Activated CD8-positive, alpha-beta T cell treated with anti-CD3 and anti-CD28 coated beads for 36 hours (primary cell): ENCODE data around the gene SEMA4A. TPM values are rescaled to one million over a fixed set of nuclear protein-coding genes. Genes with fewer than 3 reads are reported as not detected.

Experiments used
- ATAC-seq: fragments of 200-7000 bp; cut with Tn5 transposase; one replicate; pipeline ENCODE4 v1.10.0; 2021; ENCODE audit warnings: mild to moderate bottlenecking, moderate library complexity
- CTCF ChIA-PET: fragments of 350-600 bp; sonication (Branson Sonifier 250); formaldehyde crosslinking; loops from one replicate; lab custom pipeline; 2021; ENCODE audit warnings: antibody characterized with exemption; lab: Charles Lee
- POLR2A ChIA-PET: fragments of 350-600 bp; sonication (Branson Sonifier 250); formaldehyde crosslinking; loops from one replicate; lab custom pipeline; 2021; ENCODE audit warnings: antibody characterized with exemption; lab: Charles Lee
- DNase-seq: peaks from one replicate; pipeline ENCODE4 v3.0.0-alpha.2; 2020
- H3K27ac Mint-ChIP-seq: one replicate; pipeline ENCODE4 v1.8.0; 2021; ENCODE audit warnings: mild to moderate bottlenecking, mixed read lengths
- H3K27me3 Mint-ChIP-seq: one replicate; pipeline ENCODE4 v1.8.0; 2021; ENCODE audit warnings: mixed read lengths
- H3K36me3 Mint-ChIP-seq: one replicate; pipeline ENCODE4 v1.8.0; 2021; ENCODE audit warnings: low read depth, mixed read lengths
- H3K4me1 Mint-ChIP-seq: one replicate; pipeline ENCODE4 v1.8.0; 2021; ENCODE audit warnings: low read depth, mixed read lengths
- H3K4me3 Mint-ChIP-seq: one replicate; pipeline ENCODE4 v1.8.0; 2021; ENCODE audit warnings: mild to moderate bottlenecking, moderate library complexity, mixed read lengths
- H3K9me3 Mint-ChIP-seq: one replicate; pipeline ENCODE4 v1.8.0; 2021; ENCODE audit warnings: mixed read lengths
- intact Hi-C: fragments of 100-400 bp; cut with micrococcal nuclease; formaldehyde crosslinking; loops from one replicate; pipeline ENCODE4 v1.10.0; 2022
- total RNA-seq, 2 experiments: library from RNA; stranded (reverse); gene quantifications; one replicate each; pipeline ENCODE4 v1.2.3, GENCODE V29; 2021
- TF ChIP-seq, protein P1 (sequence below): fragments of 200-600 bp; IDR thresholded peaks from one replicate; pipeline ENCODE4 v1.8.0; 2022; ENCODE audit warnings: antibody characterized with exemption, mild to moderate bottlenecking

Gene SEMA4A
- total RNA-seq, 2 experiments from 2014 or later: 23.8 to 24.7 TPM

- CTCF ChIA-PET: interaction anchor here (0.6 to 14.1 kb wide), 29 partner anchors 11 to 243 kb away, joined by 3 to 772 read pairs (median 4); partner anchors contain the start of genes CCT3, LMNA, MEX3A and PMF1
- peaks cover 51% of the 10 kb centered on the region for H3K4me1 Mint-ChIP-seq
- H3K36me3 Mint-ChIP-seq: peaks cover 11% of the 10 kb centered on the region
- POLR2A ChIA-PET: interaction anchor here (1.0 to 7.1 kb wide), 10 partner anchors 13 to 115 kb away, joined by 3 to 151 read pairs (median 4); partner anchors contain the start of genes LMNA and PMF1
- peaks cover 3% of the 10 kb centered on the region for H3K27me3 Mint-ChIP-seq
- TF ChIP-seq, protein P1, sequence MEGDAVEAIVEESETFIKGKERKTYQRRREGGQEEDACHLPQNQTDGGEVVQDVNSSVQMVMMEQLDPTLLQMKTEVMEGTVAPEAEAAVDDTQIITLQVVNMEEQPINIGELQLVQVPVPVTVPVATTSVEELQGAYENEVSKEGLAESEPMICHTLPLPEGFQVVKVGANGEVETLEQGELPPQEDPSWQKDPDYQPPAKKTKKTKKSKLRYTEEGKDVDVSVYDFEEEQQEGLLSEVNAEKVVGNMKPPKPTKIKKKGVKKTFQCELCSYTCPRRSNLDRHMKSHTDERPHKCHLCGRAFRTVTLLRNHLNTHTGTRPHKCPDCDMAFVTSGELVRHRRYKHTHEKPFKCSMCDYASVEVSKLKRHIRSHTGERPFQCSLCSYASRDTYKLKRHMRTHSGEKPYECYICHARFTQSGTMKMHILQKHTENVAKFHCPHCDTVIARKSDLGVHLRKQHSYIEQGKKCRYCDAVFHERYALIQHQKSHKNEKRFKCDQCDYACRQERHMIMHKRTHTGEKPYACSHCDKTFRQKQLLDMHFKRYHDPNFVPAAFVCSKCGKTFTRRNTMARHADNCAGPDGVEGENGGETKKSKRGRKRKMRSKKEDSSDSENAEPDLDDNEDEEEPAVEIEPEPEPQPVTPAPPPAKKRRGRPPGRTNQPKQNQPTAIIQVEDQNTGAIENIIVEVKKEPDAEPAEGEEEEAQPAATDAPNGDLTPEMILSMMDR: peak; percentile 98
- intact Hi-C loops: loop anchor here (1.0 to 2.0 kb wide), 2 partner anchors 40 to 71 kb away; no protein-coding TSS in a partner anchor
- DNase-seq (peak; percentile 89), ATAC-seq (peak; percentile 50)
- H3K9me3 Mint-ChIP-seq: no peaks in the 10 kb centered on the region
- H3K27ac Mint-ChIP-seq: peak overlapping the region; percentile 63
- no peak overlapping the region for H3K4me3 Mint-ChIP-seq
Measured at GRCh38 chr1:156129687-156130577, 23.5 kb upstream of the SEMA4A start.

DNA sequence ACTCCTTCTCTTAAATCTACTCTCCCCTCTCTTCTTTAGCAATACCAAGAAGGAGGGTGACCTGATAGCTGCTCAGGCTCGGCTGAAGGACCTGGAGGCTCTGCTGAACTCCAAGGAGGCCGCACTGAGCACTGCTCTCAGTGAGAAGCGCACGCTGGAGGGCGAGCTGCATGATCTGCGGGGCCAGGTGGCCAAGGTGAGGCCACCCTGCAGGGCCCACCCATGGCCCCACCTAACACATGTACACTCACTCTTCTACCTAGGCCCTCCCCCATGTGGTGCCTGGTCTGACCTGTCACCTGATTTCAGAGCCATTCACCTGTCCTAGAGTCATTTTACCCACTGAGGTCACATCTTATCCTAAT, 22.8 kb upstream of the SEMA4A start:
- Mint-ChIP-seq H3K4me3 (no peak overlapping the region), H3K27ac (no peak overlapping the region)
- intact Hi-C loops: loop anchor here (1.0 kb wide), 1 partner anchor 40 kb away; no protein-coding TSS in a partner anchor

DNA sequence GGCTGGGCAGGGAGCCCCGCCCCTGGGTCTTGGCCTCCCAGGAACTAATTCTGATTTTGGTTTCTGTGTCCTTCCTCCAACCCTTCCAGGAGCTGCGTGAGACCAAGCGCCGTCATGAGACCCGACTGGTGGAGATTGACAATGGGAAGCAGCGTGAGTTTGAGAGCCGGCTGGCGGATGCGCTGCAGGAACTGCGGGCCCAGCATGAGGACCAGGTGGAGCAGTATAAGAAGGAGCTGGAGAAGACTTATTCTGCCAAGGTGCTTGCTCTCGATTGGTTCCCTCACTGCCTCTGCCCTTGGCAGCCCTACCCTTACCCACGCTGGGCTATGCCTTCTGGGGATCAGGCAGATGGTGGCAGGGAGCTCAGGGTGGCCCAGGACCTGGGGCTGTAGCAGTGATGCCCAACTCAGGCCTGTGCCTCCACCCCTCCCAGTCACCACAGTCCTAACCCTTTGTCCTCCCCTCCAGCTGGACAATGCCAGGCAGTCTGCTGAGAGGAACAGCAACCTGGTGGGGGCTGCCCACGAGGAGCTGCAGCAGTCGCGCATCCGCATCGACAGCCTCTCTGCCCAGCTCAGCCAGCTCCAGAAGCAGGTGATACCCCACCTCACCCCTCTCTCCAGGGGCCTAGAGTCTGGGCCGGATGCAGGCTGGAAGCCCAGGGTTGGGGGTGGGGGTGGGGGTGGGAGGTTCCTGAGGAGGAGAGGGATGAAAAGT, 18.5 kb upstream of the SEMA4A start:
- DNase-seq (no peak), ATAC-seq (no peak)
- CTCF ChIA-PET: interaction anchor here (1.0 to 14.1 kb wide), 5 partner anchors 11 to 90 kb away, joined by 3 to 772 read pairs (median 4); partner anchors contain the start of gene MEX3A
- intact Hi-C loops: no loop called here
- Mint-ChIP-seq H3K36me3 (peaks cover 24% of the 10 kb centered on the region), H3K4me3 (no peak overlapping the region), H3K4me1 (peaks cover 4% of the 10 kb centered on the region), H3K27me3 (no peaks in the 10 kb centered on the region), H3K27ac (no peak overlapping the region), H3K9me3 (no peaks in the 10 kb centered on the region)
- POLR2A ChIA-PET: interaction anchor here (0.9 to 1.9 kb wide), 4 partner anchors 28 to 148 kb away, joined by 3 to 11 read pairs (median 3); partner anchors contain the start of gene SMG5
- TF ChIP-seq, protein P1: no peak

More for the DNA sequence above, 22.8 kb upstream of the SEMA4A start:
- Mint-ChIP-seq H3K36me3 (peaks cover 11% of the 10 kb centered on the region), H3K4me1 (peaks cover 44% of the 10 kb centered on the region), H3K27me3 (peaks cover 3% of the 10 kb centered on the region), H3K9me3 (no peaks in the 10 kb centered on the region)
- ChIA-PET CTCF (interaction anchor here (0.6 to 14.1 kb wide), 17 partner anchors 10 to 242 kb away, joined by 3 to 772 read pairs (median 7); partner anchors contain the start of genes CCT3, LMNA, MEX3A and PMF1), POLR2A (interaction anchor here (1.0 to 7.1 kb wide), 8 partner anchors 14 to 94 kb away, joined by 3 to 151 read pairs (median 4); partner anchors contain the start of genes LMNA and PMF1)
- ATAC-seq (no peak), DNase-seq (no peak)
- TF ChIP-seq, protein P1: no peak

DNA sequence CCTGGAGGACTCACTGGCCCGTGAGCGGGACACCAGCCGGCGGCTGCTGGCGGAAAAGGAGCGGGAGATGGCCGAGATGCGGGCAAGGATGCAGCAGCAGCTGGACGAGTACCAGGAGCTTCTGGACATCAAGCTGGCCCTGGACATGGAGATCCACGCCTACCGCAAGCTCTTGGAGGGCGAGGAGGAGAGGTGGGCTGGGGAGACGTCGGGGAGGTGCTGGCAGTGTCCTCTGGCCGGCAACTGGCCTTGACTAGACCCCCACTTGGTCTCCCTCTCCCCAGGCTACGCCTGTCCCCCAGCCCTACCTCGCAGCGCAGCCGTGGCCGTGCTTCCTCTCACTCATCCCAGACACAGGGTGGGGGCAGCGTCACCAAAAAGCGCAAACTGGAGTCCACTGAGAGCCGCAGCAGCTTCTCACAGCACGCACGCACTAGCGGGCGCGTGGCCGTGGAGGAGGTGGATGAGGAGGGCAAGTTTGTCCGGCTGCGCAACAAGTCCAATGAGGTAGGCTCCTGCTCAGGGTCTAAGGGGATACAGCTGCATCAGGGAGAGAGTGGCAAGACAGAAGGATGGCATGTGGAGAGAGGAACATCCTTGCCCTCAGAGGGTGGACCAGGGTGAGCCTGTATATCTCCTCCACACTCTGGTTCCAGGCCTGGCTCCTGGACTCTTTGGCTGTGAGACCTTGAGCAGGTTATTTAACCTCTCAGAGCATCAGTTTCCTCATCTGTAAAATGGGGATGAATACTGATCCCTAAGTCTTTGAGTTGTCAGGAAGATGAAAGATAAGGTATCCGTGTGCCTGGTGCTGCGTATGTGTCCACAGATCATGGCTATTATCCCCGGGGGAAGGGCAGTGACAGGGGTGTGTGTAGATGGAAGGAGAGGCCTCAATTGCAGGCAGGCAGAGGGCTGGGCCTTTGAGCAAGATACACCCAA, 17.2 kb upstream of the SEMA4A start:
- ChIA-PET CTCF (interaction anchor here (0.7 to 14.1 kb wide), 6 partner anchors 10 to 250 kb away, joined by 3 to 772 read pairs (median 4); partner anchors contain the start of gene MEX3A), POLR2A (interaction anchor here (1.1 to 1.9 kb wide), 4 partner anchors 27 to 148 kb away, joined by 3 to 11 read pairs (median 3); partner anchors contain the start of gene TMEM79)
- no peaks in the 10 kb centered on the region for H3K4me1 Mint-ChIP-seq
- TF ChIP-seq, protein P1: no peak
- no peak for ATAC-seq
- intact Hi-C loops: no loop called here
- no peak overlapping the region for H3K4me3 Mint-ChIP-seq
- DNase-seq: no peak
- H3K27ac Mint-ChIP-seq: no peak overlapping the region
- no peaks in the 10 kb centered on the region for H3K9me3 Mint-ChIP-seq
- H3K36me3 Mint-ChIP-seq: peaks cover 24% of the 10 kb centered on the region
- H3K27me3 Mint-ChIP-seq: no peaks in the 10 kb centered on the region
